ENCODE data around the gene PLIN3. TPM values are rescaled to one million over a fixed set of nuclear protein-coding genes. Genes with fewer than 3 reads are reported as not detected.

The PLIN3 gene
- total and polyA plus RNA-seq, 2 of the 4 experiments (the other 2 are of a cell fraction): 147 to 246 TPM

- H2AK5ac ChIP-seq (ENCODE audit: low read depth, low read length): 0 out of 2 replicates have a peak within 1 kb of the TSS, but pooled peaks have one; percentile 30
- peak within 1 kb of the TSS; percentile 89 for H2AFZ ChIP-seq (replicated peaks; ENCODE audit: low read length, poor library complexity)
- H4K8ac ChIP-seq (ENCODE audit: low read depth in 2 of 2, low read length in 2 of 2): peak within 1 kb of the TSS in 1 of 2 experiments; percentile 83; a peak in 2 of 4 replicates
- no peak within 1 kb of the TSS for H3K23ac ChIP-seq (ENCODE audit: low read depth, low read length)
- H3K36me3 ChIP-seq (ENCODE audit: control insufficient read depth, insufficient read depth, low read length): peaks cover 15% of the 10 kb centered on the region
- peak within 1 kb of the TSS; percentile 74 for H3K9ac ChIP-seq (ENCODE audit: low read depth, low read length)
- H3K4me2 ChIP-seq (ENCODE audit: low read depth, low read length): peak within 1 kb of the TSS; percentile 89
- H3K14ac ChIP-seq (replicated peaks; ENCODE audit: low read depth, low read length): peak within 1 kb of the TSS; percentile 51; the same call in 1 of the 2 replicates
- H4K91ac ChIP-seq (ENCODE audit: insufficient read depth, low read depth, low read length): peak within 1 kb of the TSS; percentile 51; the same call in 1 of the 2 replicates
- H3K18ac ChIP-seq (ENCODE audit: low read depth, low read length): no peak within 1 kb of the TSS
- peak within 1 kb of the TSS; percentile 66 for H3K4me3 ChIP-seq (ENCODE audit: insufficient read depth, low read depth, low read length)
- in situ Hi-C loops (cut with MboI; ENCODE audit: low sequenced_read_pairs): loop anchor here (5.0 kb wide), 1 partner anchor 59 kb away; no protein-coding TSS in a partner anchor
- no peaks in the 10 kb centered on the region for H3K9me3 ChIP-seq (ENCODE audit: control insufficient read depth, insufficient read depth, low read length)
- ChIA-PET POLR2A (ENCODE audit: unreplicated experiment) (no interaction called here), CTCF (interaction anchor here (0.6 to 2.0 kb wide), 13 partner anchors 9 to 75 kb away, joined by 3 to 17 read pairs (median 4); no protein-coding TSS in a partner anchor)
- H3K27ac ChIP-seq (ENCODE audit: insufficient read depth, low read length): peak within 1 kb of the TSS; percentile 77
- BruUV-seq (replicated peaks): no TSS peak
- H3K4me1 ChIP-seq (ENCODE audit: control insufficient read depth, insufficient read depth, low read length): peaks cover 5% of the 10 kb centered on the region; the same call in 1 of the 2 replicates
- intact Hi-C loops (cut with micrococcal nuclease): loop anchor here (1.0 kb wide), 1 partner anchor 59 kb away; no protein-coding TSS in a partner anchor
- dilution Hi-C loops (cut with HindIII; ENCODE audit: low sequenced_read_pairs, unreplicated experiment): no loop called here
- no peak within 1 kb of the TSS for H2BK15ac ChIP-seq (ENCODE audit: low read depth, low read length)
- DNase-seq (peak; percentile 100), ATAC-seq (ENCODE audit: low read depth) (peak; percentile 99)
- peak within 1 kb of the TSS; percentile 85 for H2BK5ac ChIP-seq (ENCODE audit: low read depth, low read length, poor library complexity, severe bottlenecking)
- H3K79me1 ChIP-seq (ENCODE audit: low read depth in 1 of 2, low read length in 2 of 2): peaks cover 15 to 40% of the 10 kb centered on the region in 2 experiments; a peak in 3 of 4 replicates
- no peak within 1 kb of the TSS; the same call in 1 of the 2 replicates for H2BK120ac ChIP-seq (ENCODE audit: low read depth, low read length)
- H3K27me3 ChIP-seq (ENCODE audit: control insufficient read depth, insufficient read depth, low read length): no peaks in the 10 kb centered on the region
- H3K56ac ChIP-seq (ENCODE audit: extremely low read depth, insufficient read depth, low read length): 0 out of 2 replicates have a peak within 1 kb of the TSS, but pooled peaks have one; percentile 11
- H4K20me1 ChIP-seq (ENCODE audit: insufficient read depth, low read length): peaks cover 6% of the 10 kb centered on the region
- H2AK9ac ChIP-seq (replicated peaks; ENCODE audit: low read depth, low read length, poor library complexity): peak within 1 kb of the TSS; percentile 94
- H4K5ac ChIP-seq (ENCODE audit: low read depth, low read length): peak within 1 kb of the TSS; percentile 27; the same call in 1 of the 2 replicates
- H3K9me1 ChIP-seq (ENCODE audit: insufficient read depth, low read length): no peaks in the 10 kb centered on the region
- H2BK20ac ChIP-seq (ENCODE audit: low read depth, low read length): no peak within 1 kb of the TSS
- WGBS, 2 experiments (ENCODE audit: extremely low coverage in 2 of 2, insufficient read length in 1 of 2): 0% methylated on average over 36 of the region's 80 CpGs; no CpG with 5 or more reads in 1 of the 2 experiments
- H3K4ac ChIP-seq (ENCODE audit: low read depth, low read length): peak within 1 kb of the TSS; percentile 68
- TF ChIP-seq USF2 (IDR thresholded peaks at IDR 0.05; ENCODE audit: low read depth, low read length): peak; percentile 88
- TF ChIP-seq BHLHE40 (IDR thresholded peaks at IDR 0.05; ENCODE audit: low read depth, low read length): peak; percentile 39; the same call in 1 of the 2 replicates
- TF ChIP-seq SMC3 (IDR thresholded peaks at IDR 0.05; ENCODE audit: low read depth, low read length): peak; percentile 98
- TF ChIP-seq RCOR1 (IDR thresholded peaks at IDR 0.05; ENCODE audit: insufficient replicate concordance, low read length): no peak
- no peak for TF ChIP-seq RFX5 (IDR thresholded peaks at IDR 0.05; ENCODE audit: low read depth, low read length)
- TF ChIP-seq CHD1 (IDR thresholded peaks at IDR 0.05; ENCODE audit: low read depth, low read length): no peak
- TF ChIP-seq NFE2L2 (IDR thresholded peaks at IDR 0.05; ENCODE audit: low read depth, low read length): no peak
- peak; percentile 90 for TF ChIP-seq RAD21 (IDR thresholded peaks at IDR 0.05; ENCODE audit: low read length)
- no peak for TF ChIP-seq CEBPB (IDR thresholded peaks at IDR 0.05; ENCODE audit: low read depth, low read length)
- no peak for TF ChIP-seq ELK1 (IDR thresholded peaks at IDR 0.05; ENCODE audit: borderline replicate concordance, low read depth, low read length)
- TF ChIP-seq FOS (IDR thresholded peaks at IDR 0.05; ENCODE audit: low read depth, low read length): peak; percentile 47
- TF ChIP-seq MAZ (IDR thresholded peaks at IDR 0.05; ENCODE audit: borderline replicate concordance, low read depth, low read length): peak; percentile 71; the same call in 1 of the 2 replicates
- TF ChIP-seq MXI1 (IDR thresholded peaks at IDR 0.05; ENCODE audit: borderline replicate concordance, low read depth, low read length): 0 out of 2 replicates have a peak, but pooled peaks have one; percentile 10
- TF ChIP-seq POLR2A (IDR thresholded peaks at IDR 0.05; ENCODE audit: low read depth, low read length): peak; percentile 88
Measured at GRCh38 chr19:4791183-4792018, 76.1 kb downstream of the PLIN3 start, which contains the start of gene FEM1A. TSS of gene FEM1A (plus strand) at chr19:4791734. CDS start at chr19:4791855, 121 bp downstream.

Measured in IMR-90 (cell line).